ENCODE data around the gene INCA1. TPM values are rescaled to one million over a fixed set of nuclear protein-coding genes. Genes with fewer than 3 reads are reported as not detected.

Gene INCA1
- total and polyA plus RNA-seq, 4 donors = 0.50 to 7.9 (median 4.6) TPM

DNA sequence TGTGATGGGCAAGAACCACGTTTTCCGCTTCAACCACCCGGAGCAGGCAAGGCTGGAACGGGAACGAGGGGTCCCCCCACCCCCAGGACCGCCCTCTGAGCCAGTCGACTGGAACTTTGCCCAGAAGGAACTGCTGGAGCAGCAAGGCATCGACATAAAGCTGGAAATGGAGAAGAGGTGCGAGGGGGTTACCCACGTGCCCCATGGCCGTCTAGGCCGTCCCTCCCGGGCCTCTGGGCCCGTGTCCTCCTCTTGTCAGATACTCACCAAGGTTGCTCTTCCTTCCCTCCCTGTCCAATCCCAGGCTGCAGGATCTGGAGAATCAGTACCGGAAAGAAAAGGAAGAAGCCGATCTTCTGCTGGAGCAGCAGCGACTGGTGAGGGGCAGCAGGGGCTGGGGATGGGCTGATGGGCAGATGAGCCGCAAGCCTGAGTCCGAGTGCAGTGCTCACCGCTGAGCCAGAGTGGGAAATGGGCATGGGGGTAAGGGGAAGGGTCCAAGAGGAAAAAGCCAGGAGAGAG lies 23.2 kb upstream of the INCA1 start:
- no peaks in the 10 kb centered on the region for H3K9me3 ChIP-seq (ENCODE audit: control insufficient read depth, insufficient read depth, low read length)
- WGBS (ENCODE audit: insufficient coverage) = 94% methylated on average over 12 of the region's 20 CpGs
- no peaks in the 10 kb centered on the region for H3K27me3 ChIP-seq (ENCODE audit: control insufficient read depth, insufficient read depth, low read length)
- H3K27ac ChIP-seq (ENCODE audit: low read depth, low read length) = no peak overlapping the region
- H3K36me3 ChIP-seq (ENCODE audit: control insufficient read depth, insufficient read depth, low read length) = peaks cover 86% of the 10 kb centered on the region
- H3K4me3 ChIP-seq (ENCODE audit: low read depth, low read length) = no peak overlapping the region
- no peak for DNase-seq (ENCODE audit: low read depth in 4 of 6, low spot score in 6 of 6)
- no peaks in the 10 kb centered on the region for H3K4me1 ChIP-seq (ENCODE audit: control insufficient read depth, insufficient read depth, low read length)

DNA sequence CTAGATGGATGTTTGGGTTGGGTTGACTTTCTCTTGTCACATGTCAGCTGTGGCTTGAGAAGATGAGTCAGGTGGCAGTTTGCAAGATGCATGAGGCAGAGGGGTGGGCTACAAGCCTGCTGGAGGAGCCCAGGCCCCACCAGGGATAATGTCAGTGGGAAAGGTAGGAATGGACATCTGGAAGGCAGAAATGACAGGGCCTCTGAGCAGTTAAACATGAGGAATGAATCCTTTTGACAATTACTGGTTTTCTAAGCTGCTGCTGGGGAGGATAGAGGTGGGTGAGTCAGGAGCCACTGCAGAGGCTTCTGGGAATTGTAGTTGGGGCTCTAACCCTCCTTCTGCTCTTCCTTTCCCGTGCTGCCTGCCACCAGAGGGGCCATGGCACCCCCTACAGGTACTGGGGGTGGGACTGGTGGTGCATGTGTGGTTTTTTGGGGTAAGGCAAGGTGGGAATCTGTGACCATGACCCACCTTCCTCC lies 22.2 kb upstream of the INCA1 start:
- no peaks in the 10 kb centered on the region for H3K4me1 ChIP-seq (ENCODE audit: control insufficient read depth, insufficient read depth, low read length)
- no peaks in the 10 kb centered on the region for H3K27me3 ChIP-seq (ENCODE audit: control insufficient read depth, insufficient read depth, low read length)
- no peak overlapping the region for H3K27ac ChIP-seq (ENCODE audit: low read depth, low read length)
- WGBS (ENCODE audit: insufficient coverage) = no CpG with 5 or more reads among the region's 1 CpG
- peaks cover 89% of the 10 kb centered on the region for H3K36me3 ChIP-seq (ENCODE audit: control insufficient read depth, insufficient read depth, low read length)
- H3K4me3 ChIP-seq (ENCODE audit: low read depth, low read length) = no peak overlapping the region
- H3K9me3 ChIP-seq (ENCODE audit: control insufficient read depth, insufficient read depth, low read length) = no peaks in the 10 kb centered on the region
- no peak for DNase-seq (ENCODE audit: low read depth in 4 of 6, low spot score in 6 of 6)

DNA sequence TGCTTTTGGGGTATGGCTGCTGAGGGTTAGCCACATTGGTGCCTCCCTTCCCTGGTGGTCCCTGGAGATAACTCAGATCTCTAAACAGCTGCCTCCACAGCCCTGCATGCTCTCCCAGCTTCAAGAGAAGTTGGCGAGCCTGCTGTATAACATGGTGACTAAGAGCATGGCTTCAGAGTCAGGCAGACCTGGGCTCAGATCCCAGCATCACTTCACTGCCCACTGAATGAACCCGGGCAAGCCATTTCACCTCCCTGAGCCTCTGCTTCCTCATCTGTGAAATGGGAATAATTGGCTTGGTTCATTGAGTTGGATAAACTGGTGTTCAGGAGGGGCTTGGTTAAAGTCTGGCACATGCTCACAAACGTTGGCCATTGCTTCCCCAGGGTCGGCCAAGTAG lies 17.0 kb upstream of the INCA1 start:
- 94% methylated on average over 2 of the region's 4 CpGs for WGBS (ENCODE audit: insufficient coverage)
- no peaks in the 10 kb centered on the region for H3K27me3 ChIP-seq (ENCODE audit: control insufficient read depth, insufficient read depth, low read length)
- DNase-seq (ENCODE audit: low read depth in 4 of 6, low spot score in 6 of 6) = no peak
- H3K27ac ChIP-seq (ENCODE audit: low read depth, low read length) = no peak overlapping the region
- no peaks in the 10 kb centered on the region for H3K4me1 ChIP-seq (ENCODE audit: control insufficient read depth, insufficient read depth, low read length)
- H3K36me3 ChIP-seq (ENCODE audit: control insufficient read depth, insufficient read depth, low read length) = peaks cover 81% of the 10 kb centered on the region
- H3K4me3 ChIP-seq (ENCODE audit: low read depth, low read length) = no peak overlapping the region
- no peaks in the 10 kb centered on the region for H3K9me3 ChIP-seq (ENCODE audit: control insufficient read depth, insufficient read depth, low read length)

DNA sequence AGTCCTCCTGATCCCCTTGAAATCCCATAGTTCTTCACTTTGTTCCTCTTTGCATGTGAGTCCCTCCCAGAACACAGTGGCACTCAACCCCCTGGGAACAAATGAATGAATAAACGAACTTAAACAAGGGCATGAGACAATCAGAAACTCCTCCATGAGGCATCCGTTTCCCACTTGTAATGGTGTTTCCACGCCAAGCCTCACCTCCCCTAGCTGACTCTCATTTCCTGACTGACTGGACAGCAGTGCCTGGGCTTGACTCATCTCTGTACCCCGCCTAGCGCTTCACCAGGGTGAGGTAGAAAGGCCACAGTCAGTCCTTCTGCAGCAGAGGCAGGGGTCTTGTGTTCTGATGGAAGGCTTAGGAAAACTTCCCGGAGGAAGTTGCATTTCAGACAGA lies 14.6 kb upstream of the INCA1 start:
- Histone ChIP-seq H3K36me3 (ENCODE audit: control insufficient read depth, insufficient read depth, low read length) (peaks cover 86% of the 10 kb centered on the region), H3K4me3 (ENCODE audit: low read depth, low read length) (no peak overlapping the region), H3K9me3 (ENCODE audit: control insufficient read depth, insufficient read depth, low read length) (no peaks in the 10 kb centered on the region), H3K27ac (ENCODE audit: low read depth, low read length) (no peak overlapping the region), H3K4me1 (ENCODE audit: control insufficient read depth, insufficient read depth, low read length) (no peaks in the 10 kb centered on the region), H3K27me3 (ENCODE audit: control insufficient read depth, insufficient read depth, low read length) (no peaks in the 10 kb centered on the region)
- no peak for DNase-seq (ENCODE audit: low read depth in 4 of 6, low spot score in 6 of 6)
- WGBS (ENCODE audit: insufficient coverage) = 79% methylated on average over 6 of the region's 6 CpGs

DNA sequence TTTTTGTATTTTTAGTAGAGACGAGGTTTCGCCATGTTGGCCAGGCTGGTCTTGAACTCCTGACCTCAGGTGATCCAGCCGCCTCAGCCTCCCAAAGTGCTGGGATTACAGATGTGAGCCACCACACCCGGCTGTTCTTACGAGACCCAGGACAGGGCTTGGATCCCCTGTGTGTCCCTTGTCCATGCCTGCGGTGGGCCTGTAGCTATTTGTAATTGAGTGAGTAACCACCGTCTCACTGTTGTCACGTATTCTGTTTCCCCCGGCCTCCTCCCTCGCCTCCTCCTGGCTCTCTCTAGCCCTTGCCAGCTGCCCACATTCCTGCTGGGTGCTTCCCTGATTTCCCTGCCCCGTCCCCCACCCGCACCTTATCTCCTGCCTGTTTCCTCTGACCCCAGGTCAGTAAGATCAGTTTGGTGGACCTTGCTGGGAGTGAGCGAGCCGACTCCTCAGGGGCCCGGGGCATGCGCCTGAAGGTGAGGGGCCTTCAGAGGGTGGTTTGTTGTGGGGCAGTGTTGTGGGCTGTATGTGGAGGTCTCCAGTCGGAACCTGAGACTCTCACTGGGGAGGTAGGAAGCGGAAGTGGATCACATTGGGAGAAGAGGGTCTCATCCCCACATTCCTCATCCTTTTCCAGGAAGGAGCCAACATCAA lies 6.0 kb upstream of the INCA1 start:
- Histone ChIP-seq H3K4me1 (ENCODE audit: control insufficient read depth, insufficient read depth, low read length) (peaks cover 21% of the 10 kb centered on the region), H3K9me3 (ENCODE audit: control insufficient read depth, insufficient read depth, low read length) (no peaks in the 10 kb centered on the region), H3K36me3 (ENCODE audit: control insufficient read depth, insufficient read depth, low read length) (peaks cover 87% of the 10 kb centered on the region), H3K27me3 (ENCODE audit: control insufficient read depth, insufficient read depth, low read length) (no peaks in the 10 kb centered on the region), H3K27ac (ENCODE audit: low read depth, low read length) (no peak overlapping the region), H3K4me3 (ENCODE audit: low read depth, low read length) (no peak overlapping the region)
- DNase-seq (ENCODE audit: low read depth in 4 of 6, low spot score in 6 of 6) = no peak
- 97% methylated on average over 13 of the region's 18 CpGs for WGBS (ENCODE audit: insufficient coverage)

DNA sequence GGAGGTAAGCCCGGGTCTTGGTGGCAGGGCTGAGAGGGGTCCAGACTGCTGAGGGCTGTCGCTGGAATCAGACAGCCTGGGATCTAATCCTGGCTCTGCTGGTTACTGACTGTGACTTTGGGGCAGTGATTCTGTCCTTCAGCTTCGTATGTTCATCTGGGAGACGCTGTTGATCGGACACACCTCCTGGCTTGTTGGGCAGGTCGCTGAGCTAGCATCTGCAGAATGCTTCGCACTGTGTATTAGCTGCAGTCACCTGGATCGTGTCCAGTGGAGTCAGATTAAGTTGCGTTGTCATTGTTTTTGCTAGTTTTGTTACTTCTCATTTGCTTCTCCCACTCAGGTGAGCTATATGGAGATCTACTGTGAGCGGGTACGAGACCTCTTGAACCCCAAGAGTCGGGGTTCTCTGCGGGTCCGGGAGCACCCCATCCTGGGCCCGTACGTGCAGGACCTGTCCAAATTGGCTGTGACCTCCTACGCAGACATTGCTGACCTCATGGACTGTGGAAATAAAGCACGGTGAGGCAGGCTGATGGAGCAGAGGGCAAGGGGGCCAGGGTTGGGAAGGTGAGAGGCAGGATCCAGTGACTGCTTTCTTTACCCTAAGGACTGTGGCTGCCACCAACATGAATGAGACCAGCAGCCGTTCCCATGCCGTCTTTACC lies 4.9 kb upstream of the INCA1 start:
- peaks cover 23% of the 10 kb centered on the region for H3K4me1 ChIP-seq (ENCODE audit: control insufficient read depth, insufficient read depth, low read length)
- 93% methylated on average over 20 of the region's 20 CpGs for WGBS (ENCODE audit: insufficient coverage)
- no peak overlapping the region for H3K27ac ChIP-seq (ENCODE audit: low read depth, low read length)
- no peaks in the 10 kb centered on the region for H3K27me3 ChIP-seq (ENCODE audit: control insufficient read depth, insufficient read depth, low read length)
- H3K36me3 ChIP-seq (ENCODE audit: control insufficient read depth, insufficient read depth, low read length) = peaks cover 76% of the 10 kb centered on the region
- no peak for DNase-seq (ENCODE audit: low read depth in 4 of 6, low spot score in 6 of 6)
- H3K9me3 ChIP-seq (ENCODE audit: control insufficient read depth, insufficient read depth, low read length) = no peaks in the 10 kb centered on the region
- no peak overlapping the region for H3K4me3 ChIP-seq (ENCODE audit: low read depth, low read length)

DNA sequence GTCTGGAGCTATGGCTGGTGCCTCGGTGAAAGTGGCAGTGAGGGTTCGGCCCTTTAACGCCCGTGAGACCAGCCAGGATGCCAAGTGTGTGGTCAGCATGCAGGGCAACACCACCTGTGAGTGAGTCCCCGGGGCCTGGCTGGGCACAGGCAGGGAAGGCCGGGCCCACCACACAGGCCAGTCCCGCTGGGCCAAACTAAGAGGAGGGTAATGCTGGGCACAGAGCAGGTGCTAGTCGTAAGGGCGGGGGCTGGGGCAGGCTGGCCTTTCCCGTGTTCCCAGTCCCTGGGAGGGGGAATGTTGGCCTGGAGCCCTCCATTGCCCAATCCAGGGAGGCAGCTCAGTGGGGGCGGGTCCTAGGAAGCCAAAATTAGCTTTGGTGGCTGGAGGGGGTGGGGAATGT lies 2.9 kb upstream of the INCA1 start:
- Histone ChIP-seq H3K4me1 (ENCODE audit: control insufficient read depth, insufficient read depth, low read length) (peaks cover 30% of the 10 kb centered on the region), H3K4me3 (ENCODE audit: low read depth, low read length) (no peak overlapping the region), H3K27ac (ENCODE audit: low read depth, low read length) (no peak overlapping the region), H3K9me3 (ENCODE audit: control insufficient read depth, insufficient read depth, low read length) (no peaks in the 10 kb centered on the region), H3K36me3 (ENCODE audit: control insufficient read depth, insufficient read depth, low read length) (peaks cover 57% of the 10 kb centered on the region), H3K27me3 (ENCODE audit: control insufficient read depth, insufficient read depth, low read length) (no peaks in the 10 kb centered on the region)
- no peak for DNase-seq (ENCODE audit: low read depth in 4 of 6, low spot score in 6 of 6)
- WGBS (ENCODE audit: insufficient coverage) = 82% methylated on average over 10 of the region's 11 CpGs

DNA sequence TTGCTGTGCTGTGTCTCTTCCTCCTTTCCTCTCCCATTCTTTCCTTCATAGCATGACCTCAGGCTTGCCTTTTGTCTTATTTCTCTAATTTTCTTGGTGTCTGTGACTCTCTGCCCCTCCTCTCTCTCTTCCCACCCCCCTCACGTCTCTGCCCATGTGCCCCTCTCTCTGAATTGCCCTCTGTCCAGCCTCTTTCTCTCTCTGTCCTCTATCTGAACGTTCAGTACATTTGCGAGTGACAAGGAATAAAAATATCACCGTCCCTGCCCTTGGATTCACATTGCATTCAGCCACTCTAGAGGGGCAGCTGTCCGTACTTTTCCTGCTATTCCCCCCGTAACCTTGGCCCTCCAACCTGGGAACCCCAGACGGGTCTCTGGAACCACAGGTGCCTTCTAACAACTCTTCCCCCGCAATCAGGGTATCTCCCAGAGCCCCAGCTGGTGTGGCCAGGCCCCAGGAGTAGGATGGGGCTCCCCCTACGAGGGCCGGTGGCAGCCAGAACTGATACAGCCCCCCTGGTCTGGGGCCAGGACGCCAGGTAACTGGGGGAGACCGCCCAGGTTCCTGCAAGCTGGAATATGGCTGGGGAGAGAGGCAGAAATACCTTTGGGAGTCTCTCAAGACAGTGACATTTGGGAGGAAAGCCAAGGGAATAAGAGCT lies 2.2 kb upstream of the INCA1 start:
- Histone ChIP-seq H3K36me3 (ENCODE audit: control insufficient read depth, insufficient read depth, low read length) (peaks cover 50% of the 10 kb centered on the region), H3K4me3 (ENCODE audit: low read depth, low read length) (peak overlapping the region; percentile 66), H3K9me3 (ENCODE audit: control insufficient read depth, insufficient read depth, low read length) (no peaks in the 10 kb centered on the region), H3K4me1 (ENCODE audit: control insufficient read depth, insufficient read depth, low read length) (peaks cover 30% of the 10 kb centered on the region), H3K27me3 (ENCODE audit: control insufficient read depth, insufficient read depth, low read length) (no peaks in the 10 kb centered on the region), H3K27ac (ENCODE audit: low read depth, low read length) (no peak overlapping the region)
- 81% methylated on average over 12 of the region's 12 CpGs for WGBS (ENCODE audit: insufficient coverage)
- DNase-seq (ENCODE audit: low read depth in 4 of 6, low spot score in 6 of 6) = no peak

DNA sequence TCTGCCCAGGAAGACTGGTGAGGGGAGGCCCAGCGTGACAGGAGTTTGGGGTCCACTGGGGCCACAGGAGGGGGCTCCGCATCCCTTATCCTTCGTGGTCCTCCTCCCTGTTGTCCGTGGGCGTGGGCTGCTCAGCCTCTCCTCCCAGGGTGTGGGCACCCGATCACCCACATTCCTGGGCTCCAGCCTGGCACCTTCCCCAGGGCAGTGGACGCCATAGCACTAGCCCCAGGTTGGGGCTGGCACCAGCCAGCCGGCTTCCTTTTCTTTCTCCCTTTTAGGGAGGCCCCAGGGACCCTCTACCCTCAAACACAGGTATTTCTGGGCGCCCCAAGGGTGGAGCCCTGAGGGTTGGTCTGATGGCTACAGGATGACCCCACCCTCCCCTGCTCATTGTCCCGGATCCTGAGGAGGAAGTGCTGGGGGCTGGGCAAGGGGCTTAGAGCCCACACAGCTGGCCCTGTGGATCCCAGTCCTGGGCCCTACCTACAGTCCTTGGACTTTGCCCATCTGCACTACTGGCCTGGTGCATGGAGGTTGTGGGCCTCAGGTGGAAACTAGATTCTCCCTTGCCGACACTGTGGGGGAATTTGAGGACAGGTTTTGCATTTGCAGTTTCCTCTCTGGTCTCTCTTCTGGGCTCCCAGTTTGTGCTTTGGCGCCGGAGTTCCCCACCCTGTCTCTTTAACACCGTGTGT lies 1.6 kb upstream of the INCA1 start:
- WGBS (ENCODE audit: insufficient coverage) = 21% methylated on average over 11 of the region's 14 CpGs
- Histone ChIP-seq H3K4me3 (ENCODE audit: low read depth, low read length) (peak overlapping the region; percentile 66), H3K27ac (ENCODE audit: low read depth, low read length) (no peak overlapping the region), H3K9me3 (ENCODE audit: control insufficient read depth, insufficient read depth, low read length) (no peaks in the 10 kb centered on the region), H3K4me1 (ENCODE audit: control insufficient read depth, insufficient read depth, low read length) (peaks cover 30% of the 10 kb centered on the region), H3K36me3 (ENCODE audit: control insufficient read depth, insufficient read depth, low read length) (peaks cover 43% of the 10 kb centered on the region), H3K27me3 (ENCODE audit: control insufficient read depth, insufficient read depth, low read length) (no peaks in the 10 kb centered on the region)
- DNase-seq (ENCODE audit: low read depth in 4 of 6, low spot score in 6 of 6) = peak in 1 of 6 donors; percentile 15

Measured in spinal cord (tissue), 10 donors.